HTR-8/SVneo (cell line): ENCODE measurements around the gene ALG10B.

Experiments used
- DNase-seq: peaks from one replicate; pipeline ENCODE4 v3.0.0; 2011; ENCODE audit warnings: low spot score, mixed read lengths; ENCODE audit not compliant: insufficient read length
- FAIRE-seq: peaks from 2 replicates; lab custom pipeline; 2011; peaks lifted over from hg19 to GRCh38; lab: Jason Lieb, UNC

ALG10B gene

GRCh38 chr12:38370311-38370710, 53.7 kb downstream of the ALG10B start:
- DNase-seq: no peak
- no peak for FAIRE-seq

- DNase-seq: no peak
- no peak for FAIRE-seq
Observed at GRCh38 chr12:38373784-38374183, 57.2 kb downstream of the ALG10B start.

- FAIRE-seq (no peak), DNase-seq (no peak)
Observed at GRCh38 chr12:38374751-38375150, 58.2 kb downstream of the ALG10B start.
